MCF 10A (cell line): Measurements from ENCODE around the gene ARHGAP45. TPM values are rescaled to one million over a fixed set of nuclear protein-coding genes. Genes with fewer than 3 reads are reported as not detected.

Source experiments
- BruUV-seq: library from RNA; stranded (reverse); fragments of 400-500 nt; replicated peaks from 2 replicates; lab custom pipeline; 2021; lab: Mats Ljungman, UMichigan
- CTCF ChIA-PET: fragments of 300-600 bp; sonication (Branson Sonifier 250); formaldehyde crosslinking; extraction: SDS; loops from one replicate; lab custom pipeline; 2021; ENCODE audit warnings: antibody characterized with exemption, inconsistent platforms; lab: Yijun Ruan, JAX
- POLR2A ChIA-PET: fragments of 300-600, 350-650 bp; sonication (Branson Sonifier 250); formaldehyde crosslinking; extraction: SDS; loops from one replicate; lab custom pipeline; 2020; ENCODE audit warnings: antibody characterized with exemption, inconsistent platforms; lab: Yijun Ruan, JAX
- DNase-seq: peaks from one replicate; pipeline ENCODE4 v3.0.0-alpha.2; 2018; ENCODE audit not compliant: unreplicated experiment
- H3K27ac Mint-ChIP-seq: one replicate; pipeline ENCODE4 v1.8.0; 2022; ENCODE audit warnings: mild to moderate bottlenecking, low read depth, mixed read lengths; ENCODE audit not compliant: unreplicated experiment
- H3K27me3 Mint-ChIP-seq: one replicate; pipeline ENCODE4 v1.8.0; 2022; ENCODE audit warnings: mixed read lengths; ENCODE audit not compliant: insufficient read depth, unreplicated experiment
- H3K36me3 Mint-ChIP-seq: one replicate; pipeline ENCODE4 v1.8.0; 2022; ENCODE audit warnings: mild to moderate bottlenecking, moderate library complexity, mixed read lengths; ENCODE audit not compliant: insufficient read depth, unreplicated experiment
- H3K4me1 Mint-ChIP-seq: one replicate; pipeline ENCODE4 v1.8.0; 2022; ENCODE audit warnings: mixed read lengths; ENCODE audit not compliant: insufficient read depth, unreplicated experiment
- H3K4me3 Mint-ChIP-seq: one replicate; pipeline ENCODE4 v1.8.0; 2022; ENCODE audit warnings: mild to moderate bottlenecking, moderate library complexity, mixed read lengths; ENCODE audit not compliant: unreplicated experiment
- H3K9me3 Mint-ChIP-seq: one replicate; pipeline ENCODE4 v1.8.0; 2022; ENCODE audit warnings: mixed read lengths; ENCODE audit not compliant: unreplicated experiment
- intact Hi-C: fragments of 100-400 bp; cut with micrococcal nuclease; formaldehyde crosslinking; loops from 2 replicates; pipeline ENCODE4 v1.14.1; 2022
- total RNA-seq: library from RNA; stranded (reverse); gene quantifications from 2 replicates; pipeline ENCODE4 v1.2.3, GENCODE V29; 2022
- TF ChIP-seq, protein P1 (sequence below): fragments of 200-600 bp; IDR thresholded peaks from one replicate; pipeline ENCODE4 v1.8.0; 2022; ENCODE audit warnings: antibody characterized with exemption, mild to moderate bottlenecking; ENCODE audit not compliant: unreplicated experiment

ARHGAP45 gene
- total RNA-seq, 1 experiment from 2014 or later, result 15.3 TPM

DNA sequence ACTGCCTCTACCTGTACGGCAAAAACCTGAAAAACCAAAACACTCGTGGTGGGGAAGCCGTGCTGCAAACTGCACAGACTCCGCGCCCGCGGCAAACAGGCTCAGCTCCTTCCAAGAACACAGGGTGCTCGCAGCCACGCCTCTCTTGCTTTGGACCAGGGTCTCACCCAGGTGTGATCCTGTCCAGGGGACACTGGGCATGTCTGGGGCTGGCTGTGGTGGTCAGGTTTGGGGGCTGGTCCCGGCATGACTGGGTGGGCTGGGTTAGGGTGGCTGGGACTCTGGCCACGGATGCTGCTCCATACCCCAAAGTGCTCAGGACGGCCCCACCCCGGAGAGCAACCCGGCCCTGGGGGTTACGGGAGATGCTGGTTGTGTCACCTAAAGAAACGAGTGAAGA, 50.7 kb downstream of the ARHGAP45 start:
- TF ChIP-seq, protein P1, sequence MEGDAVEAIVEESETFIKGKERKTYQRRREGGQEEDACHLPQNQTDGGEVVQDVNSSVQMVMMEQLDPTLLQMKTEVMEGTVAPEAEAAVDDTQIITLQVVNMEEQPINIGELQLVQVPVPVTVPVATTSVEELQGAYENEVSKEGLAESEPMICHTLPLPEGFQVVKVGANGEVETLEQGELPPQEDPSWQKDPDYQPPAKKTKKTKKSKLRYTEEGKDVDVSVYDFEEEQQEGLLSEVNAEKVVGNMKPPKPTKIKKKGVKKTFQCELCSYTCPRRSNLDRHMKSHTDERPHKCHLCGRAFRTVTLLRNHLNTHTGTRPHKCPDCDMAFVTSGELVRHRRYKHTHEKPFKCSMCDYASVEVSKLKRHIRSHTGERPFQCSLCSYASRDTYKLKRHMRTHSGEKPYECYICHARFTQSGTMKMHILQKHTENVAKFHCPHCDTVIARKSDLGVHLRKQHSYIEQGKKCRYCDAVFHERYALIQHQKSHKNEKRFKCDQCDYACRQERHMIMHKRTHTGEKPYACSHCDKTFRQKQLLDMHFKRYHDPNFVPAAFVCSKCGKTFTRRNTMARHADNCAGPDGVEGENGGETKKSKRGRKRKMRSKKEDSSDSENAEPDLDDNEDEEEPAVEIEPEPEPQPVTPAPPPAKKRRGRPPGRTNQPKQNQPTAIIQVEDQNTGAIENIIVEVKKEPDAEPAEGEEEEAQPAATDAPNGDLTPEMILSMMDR, result no peak
- no peak for DNase-seq
- intact Hi-C loops, result no loop called here
- Mint-ChIP-seq H3K27me3 (no peaks in the 10 kb centered on the region), H3K9me3 (no peaks in the 10 kb centered on the region), H3K4me3 (no peak overlapping the region), H3K27ac (no peak overlapping the region), H3K4me1 (no peaks in the 10 kb centered on the region), H3K36me3 (peaks cover 94% of the 10 kb centered on the region)
- no TSS peak for BruUV-seq
- POLR2A ChIA-PET, result interaction anchor here (0.8 kb wide), 1 partner anchor 9 kb away, joined by 3 read pairs; no protein-coding TSS in a partner anchor
- CTCF ChIA-PET, result interaction anchor here (0.6 kb wide), 1 partner anchor 149 kb away, joined by 3 read pairs; no protein-coding TSS in a partner anchor

DNA sequence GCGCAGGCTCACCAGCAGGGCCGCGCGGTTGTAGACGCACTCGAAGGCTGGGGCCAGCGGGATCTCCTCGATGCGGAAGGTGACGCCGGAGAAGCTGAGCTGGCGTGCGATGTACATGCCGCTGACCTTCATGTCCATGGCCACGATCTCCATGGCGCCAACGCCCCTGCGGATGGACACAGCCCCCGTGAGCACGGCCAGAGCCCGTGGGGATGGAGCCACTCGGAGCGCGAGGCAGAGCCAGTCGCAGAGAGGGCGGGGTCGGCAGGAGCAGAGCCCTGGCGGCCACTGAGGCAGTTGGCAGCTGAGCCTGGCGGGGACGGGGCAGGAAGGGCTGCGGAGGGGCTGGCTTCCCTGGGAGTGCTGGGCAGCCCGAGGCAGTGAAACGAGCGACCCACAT, 52.0 kb downstream of the ARHGAP45 start:
- Mint-ChIP-seq H3K27ac (no peak overlapping the region), H3K27me3 (no peaks in the 10 kb centered on the region), H3K4me1 (no peaks in the 10 kb centered on the region), H3K36me3 (peaks cover 95% of the 10 kb centered on the region), H3K4me3 (no peak overlapping the region), H3K9me3 (no peaks in the 10 kb centered on the region)
- POLR2A ChIA-PET, result interaction anchor here (0.6 kb wide), 1 partner anchor 16 kb away, joined by 3 read pairs; no protein-coding TSS in a partner anchor
- TF ChIP-seq, protein P1, result no peak
- no peak for DNase-seq
- BruUV-seq, result no TSS peak
- intact Hi-C loops, result no loop called here
- CTCF ChIA-PET, result no interaction called here

DNA sequence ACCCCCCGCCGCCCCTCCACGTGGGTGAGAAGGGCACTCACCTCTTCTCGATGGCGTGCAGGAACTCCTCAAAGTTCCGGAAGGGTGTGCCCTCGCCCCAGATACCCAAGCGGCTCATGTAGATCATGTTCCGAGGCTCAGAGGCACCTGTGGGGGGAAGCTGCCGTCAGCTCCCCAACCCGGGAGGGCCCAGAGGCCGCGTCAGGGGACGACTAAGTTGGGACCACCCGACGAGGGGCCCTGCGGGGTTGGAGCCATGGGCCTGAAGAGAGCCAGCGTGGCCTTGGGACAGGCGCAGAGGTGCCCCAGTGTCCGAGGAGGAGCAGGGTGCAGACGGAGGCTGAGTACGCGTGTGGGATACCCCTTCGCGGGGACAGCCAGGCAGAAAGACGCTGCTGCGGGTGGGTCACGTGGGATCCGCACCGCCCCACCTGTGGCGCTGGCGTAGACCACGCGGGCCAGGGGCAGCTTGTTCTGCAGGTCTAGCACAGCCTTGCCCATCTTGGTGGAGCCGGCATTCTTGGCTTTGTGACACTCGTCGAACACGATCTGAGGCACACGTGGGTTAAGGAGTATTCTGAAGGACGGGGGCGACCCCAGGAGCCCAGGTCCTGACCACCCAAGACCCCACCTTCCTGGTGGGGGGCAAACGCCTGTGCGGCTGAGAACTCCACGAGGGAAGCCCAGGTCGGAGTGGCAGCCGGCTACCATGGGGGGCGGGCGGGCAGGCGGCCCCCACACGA, 52.7 kb downstream of the ARHGAP45 start:
- TF ChIP-seq, protein P1, result no peak
- no peak for DNase-seq
- Mint-ChIP-seq H3K27me3 (no peaks in the 10 kb centered on the region), H3K4me1 (no peaks in the 10 kb centered on the region), H3K36me3 (peaks cover 95% of the 10 kb centered on the region), H3K4me3 (no peak overlapping the region), H3K9me3 (no peaks in the 10 kb centered on the region), H3K27ac (no peak overlapping the region)
- CTCF ChIA-PET, result no interaction called here
- POLR2A ChIA-PET, result interaction anchor here (0.6 to 1.3 kb wide), 5 partner anchors 17 to 55 kb away, joined by 3 to 7 read pairs (median 3); no protein-coding TSS in a partner anchor
- no TSS peak for BruUV-seq
- intact Hi-C loops, result no loop called here

DNA sequence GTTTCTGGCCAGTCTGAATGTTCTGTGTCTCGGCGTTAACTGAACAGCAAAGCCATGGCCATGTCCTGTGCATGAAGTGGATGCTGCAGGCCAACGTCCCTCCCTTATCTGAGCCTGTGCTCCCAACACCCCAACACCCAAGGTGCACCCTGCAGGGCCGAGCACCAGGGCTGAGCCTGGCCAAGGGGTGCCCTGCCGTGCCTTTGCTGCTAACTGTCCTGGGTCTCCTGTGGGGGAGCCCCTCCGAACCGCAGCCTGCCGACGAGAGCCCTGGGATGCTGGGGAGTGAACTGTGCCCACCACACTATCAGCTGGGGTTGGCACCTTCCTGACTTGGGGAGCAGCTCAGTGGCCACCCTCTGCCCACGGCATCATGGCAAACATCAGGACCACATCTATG, 54.4 kb downstream of the ARHGAP45 start:
- Mint-ChIP-seq H3K27ac (no peak overlapping the region), H3K4me3 (no peak overlapping the region), H3K27me3 (no peaks in the 10 kb centered on the region), H3K4me1 (no peaks in the 10 kb centered on the region), H3K9me3 (no peaks in the 10 kb centered on the region), H3K36me3 (peaks cover 95% of the 10 kb centered on the region)
- intact Hi-C loops, result no loop called here
- TF ChIP-seq, protein P1, result no peak
- CTCF ChIA-PET, result interaction anchor here (0.8 kb wide), 1 partner anchor 73 kb away, joined by 3 read pairs; no protein-coding TSS in a partner anchor
- POLR2A ChIA-PET, result interaction anchor here (1.3 to 1.5 kb wide), 2 partner anchors 13 to 19 kb away, joined by 3 to 7 read pairs; no protein-coding TSS in a partner anchor
- BruUV-seq, result no TSS peak
- no peak for DNase-seq
